Peyer's patch (tissue), 4 donors: ENCODE results near the gene PHF13. TPM values are rescaled to one million over a fixed set of nuclear protein-coding genes. Genes with fewer than 3 reads are reported as not detected.
A peak's percentile ranks its signal among the peaks of the same experiment; 100 is the strongest.

Experiments
- DNase-seq, 3 donors: peaks; one replicate each; pipeline ENCODE4 v3.0.0-alpha.2; 2017 to 2019
- H3K27ac ChIP-seq, 4 donors: fragments of 200-600 bp; sonication (generic); one replicate each; pipeline ENCODE4 v1.5.1; 2016 to 2019
- H3K27me3 ChIP-seq, 2 donors: fragments of 200-600 bp; sonication (generic); one replicate each; pipeline ENCODE4 v1.5.1; 2019
- H3K36me3 ChIP-seq, 3 donors: fragments of 200-600 bp; sonication (generic); one replicate each; pipeline ENCODE4 v1.5.1; 2016 to 2019
- H3K4me1 ChIP-seq, 4 donors: fragments of 200-600 bp; sonication (generic); one replicate each; pipeline ENCODE4 v1.5.1; 2016 to 2019
- H3K4me3 ChIP-seq, 4 donors: fragments of 200-600 bp; sonication (generic); 1 replicate in 3 of 4; 2 replicates in 1 of 4; pipeline ENCODE4 v1.5.1; 2016 to 2019; ENCODE audit warnings: mild to moderate bottlenecking in 1 of 4
- H3K9me3 ChIP-seq, 4 donors: fragments of 200-600 bp; sonication (generic); one replicate each; pipeline ENCODE4 v1.5.1; 2016 to 2019; ENCODE audit warnings: mild to moderate bottlenecking in 1 of 4
- POLR2A ChIP-seq, 2 donors: fragments of 450-650 bp; IDR thresholded peaks; one replicate each; pipeline ENCODE4 v1.5.1; 2017; ENCODE audit warnings: antibody characterized with exemption in 2 of 2, mild to moderate bottlenecking in 2 of 2, moderate library complexity in 2 of 2
- total RNA-seq, 4 donors: library from RNA; depleted of rRNA; stranded (reverse); fragments of >200 nt; gene quantifications; one replicate each; pipeline ENCODE4 v1.1.0, GENCODE V29; 2016
- TF ChIP-seq, protein P1 (sequence below), 6 experiments: fragments of 450-650 bp in 4 of 6; fragments of 200-600 bp in 2 of 6; sonication (generic) in 1 of 6; IDR thresholded peaks; one replicate each; pipeline ENCODE4 v1.5.1; 2017 to 2019; ENCODE audit warnings: antibody characterized with exemption in 6 of 6, mild to moderate bottlenecking in 3 of 6, moderate library complexity in 1 of 6

The PHF13 gene
- total RNA-seq, 4 donors from 2014 or later, result 3.3 to 7.4 (median 6.0) TPM

DNA sequence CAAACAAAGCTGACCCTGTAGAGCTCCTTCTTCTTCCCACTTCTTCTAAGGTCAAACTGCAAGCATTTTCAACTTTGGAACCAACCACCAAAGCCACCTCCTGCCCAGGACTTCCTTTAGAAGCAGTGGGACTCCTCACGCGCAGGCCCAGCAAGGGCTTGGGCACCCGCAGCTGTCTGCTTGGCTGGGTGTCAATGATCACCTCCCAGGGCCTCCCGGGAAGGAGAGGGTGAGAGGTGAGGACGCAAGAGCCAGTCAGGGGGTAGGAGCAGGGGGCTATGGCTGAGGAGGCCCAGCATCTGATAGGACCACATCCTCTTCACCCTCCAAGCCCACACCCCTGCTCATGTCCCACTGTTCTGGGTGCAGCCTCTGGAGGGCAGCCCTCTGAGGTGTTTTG lies 21.1 kb upstream of the PHF13 start:
- Histone ChIP-seq H3K36me3 (peaks cover 0 to 86% (median 0%) of the 10 kb centered on the region in 3 donors), H3K27me3 (no peaks in the 10 kb centered on the region), H3K9me3 (no peaks in the 10 kb centered on the region), H3K4me1 (peaks cover 0 to 24% (median 0%) of the 10 kb centered on the region in 4 donors), H3K4me3 (no peak overlapping the region), H3K27ac (no peak overlapping the region)
- no peak for TF ChIP-seq POLR2A (IDR thresholded peaks at IDR 0.05)
- TF ChIP-seq, protein P1, sequence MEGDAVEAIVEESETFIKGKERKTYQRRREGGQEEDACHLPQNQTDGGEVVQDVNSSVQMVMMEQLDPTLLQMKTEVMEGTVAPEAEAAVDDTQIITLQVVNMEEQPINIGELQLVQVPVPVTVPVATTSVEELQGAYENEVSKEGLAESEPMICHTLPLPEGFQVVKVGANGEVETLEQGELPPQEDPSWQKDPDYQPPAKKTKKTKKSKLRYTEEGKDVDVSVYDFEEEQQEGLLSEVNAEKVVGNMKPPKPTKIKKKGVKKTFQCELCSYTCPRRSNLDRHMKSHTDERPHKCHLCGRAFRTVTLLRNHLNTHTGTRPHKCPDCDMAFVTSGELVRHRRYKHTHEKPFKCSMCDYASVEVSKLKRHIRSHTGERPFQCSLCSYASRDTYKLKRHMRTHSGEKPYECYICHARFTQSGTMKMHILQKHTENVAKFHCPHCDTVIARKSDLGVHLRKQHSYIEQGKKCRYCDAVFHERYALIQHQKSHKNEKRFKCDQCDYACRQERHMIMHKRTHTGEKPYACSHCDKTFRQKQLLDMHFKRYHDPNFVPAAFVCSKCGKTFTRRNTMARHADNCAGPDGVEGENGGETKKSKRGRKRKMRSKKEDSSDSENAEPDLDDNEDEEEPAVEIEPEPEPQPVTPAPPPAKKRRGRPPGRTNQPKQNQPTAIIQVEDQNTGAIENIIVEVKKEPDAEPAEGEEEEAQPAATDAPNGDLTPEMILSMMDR (IDR thresholded peaks at IDR 0.05), result no peak
- DNase-seq, result no peak

DNA sequence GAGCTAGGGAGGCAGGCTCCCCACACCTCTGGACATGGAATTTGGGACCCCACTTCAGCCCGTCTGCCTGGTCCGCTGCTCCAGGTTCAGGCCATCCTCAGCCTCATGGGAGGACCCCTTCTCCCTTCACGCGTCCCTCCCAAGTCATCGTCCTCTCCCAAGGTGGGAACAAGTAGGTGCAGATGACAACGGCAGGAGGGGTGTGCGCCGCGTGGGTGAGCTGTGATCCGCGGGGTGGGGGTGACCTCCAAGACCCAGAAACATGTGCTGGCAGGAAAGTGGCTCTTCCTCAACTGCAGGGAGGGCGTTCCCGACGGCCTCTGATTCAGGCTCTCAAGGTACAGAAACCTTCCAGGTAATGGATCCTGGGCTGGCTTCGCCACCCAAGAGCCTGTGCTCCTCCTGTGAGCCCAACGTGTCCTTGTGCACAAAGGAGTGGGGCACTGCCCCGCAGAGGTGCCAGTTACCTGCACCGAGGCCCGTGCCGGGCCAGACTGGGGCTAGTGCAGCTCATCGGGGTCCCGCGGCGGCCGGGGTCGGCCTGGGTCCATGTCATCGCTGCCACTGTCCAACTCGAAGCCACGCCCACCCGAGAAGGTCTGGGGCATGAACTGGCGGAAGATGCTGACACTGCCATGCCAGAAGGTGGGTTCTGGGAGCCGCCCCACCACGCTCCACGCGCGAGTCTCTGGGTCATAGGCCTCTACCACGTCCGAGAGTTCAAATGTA lies 20.5 kb upstream of the PHF13 start:
- H3K4me1 ChIP-seq, result peaks cover 0 to 29% (median 0%) of the 10 kb centered on the region in 4 donors
- H3K36me3 ChIP-seq, result peaks cover 0 to 86% (median 0%) of the 10 kb centered on the region in 3 donors
- no peak for TF ChIP-seq POLR2A (IDR thresholded peaks at IDR 0.05)
- H3K9me3 ChIP-seq, result no peaks in the 10 kb centered on the region
- H3K27ac ChIP-seq, result no peak overlapping the region
- no peaks in the 10 kb centered on the region for H3K27me3 ChIP-seq
- H3K4me3 ChIP-seq, result no peak overlapping the region
- DNase-seq, result no peak

DNA sequence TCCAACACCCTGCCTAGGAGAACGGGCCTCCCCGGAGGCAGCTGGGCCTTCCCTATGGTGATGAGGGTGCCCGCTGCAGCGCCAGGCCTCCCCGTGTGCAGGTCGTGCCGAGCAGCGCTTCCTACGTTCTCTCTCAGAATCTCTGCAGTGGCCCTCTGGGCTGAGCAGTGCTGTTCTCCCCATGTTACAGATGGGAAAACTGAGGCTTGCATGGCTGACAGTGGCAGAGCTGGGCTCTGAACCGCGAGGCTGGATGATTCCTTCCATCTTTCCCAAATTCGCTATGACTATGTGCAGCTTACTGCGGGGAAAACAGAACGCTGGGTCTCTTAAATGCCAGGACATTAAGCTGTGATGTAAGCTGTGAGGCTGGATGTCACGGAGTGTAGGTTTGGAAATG lies 19.7 kb upstream of the PHF13 start:
- Histone ChIP-seq H3K4me3 (no peak overlapping the region), H3K27me3 (no peaks in the 10 kb centered on the region), H3K36me3 (peaks cover 0 to 86% (median 0%) of the 10 kb centered on the region in 3 donors), H3K9me3 (no peaks in the 10 kb centered on the region), H3K4me1 (peaks cover 0 to 36% (median 1%) of the 10 kb centered on the region in 4 donors), H3K27ac (no peak overlapping the region)
- no peak for TF ChIP-seq POLR2A (IDR thresholded peaks at IDR 0.05)
- TF ChIP-seq, protein P1 (IDR thresholded peaks at IDR 0.05), result no peak
- no peak for DNase-seq

DNA sequence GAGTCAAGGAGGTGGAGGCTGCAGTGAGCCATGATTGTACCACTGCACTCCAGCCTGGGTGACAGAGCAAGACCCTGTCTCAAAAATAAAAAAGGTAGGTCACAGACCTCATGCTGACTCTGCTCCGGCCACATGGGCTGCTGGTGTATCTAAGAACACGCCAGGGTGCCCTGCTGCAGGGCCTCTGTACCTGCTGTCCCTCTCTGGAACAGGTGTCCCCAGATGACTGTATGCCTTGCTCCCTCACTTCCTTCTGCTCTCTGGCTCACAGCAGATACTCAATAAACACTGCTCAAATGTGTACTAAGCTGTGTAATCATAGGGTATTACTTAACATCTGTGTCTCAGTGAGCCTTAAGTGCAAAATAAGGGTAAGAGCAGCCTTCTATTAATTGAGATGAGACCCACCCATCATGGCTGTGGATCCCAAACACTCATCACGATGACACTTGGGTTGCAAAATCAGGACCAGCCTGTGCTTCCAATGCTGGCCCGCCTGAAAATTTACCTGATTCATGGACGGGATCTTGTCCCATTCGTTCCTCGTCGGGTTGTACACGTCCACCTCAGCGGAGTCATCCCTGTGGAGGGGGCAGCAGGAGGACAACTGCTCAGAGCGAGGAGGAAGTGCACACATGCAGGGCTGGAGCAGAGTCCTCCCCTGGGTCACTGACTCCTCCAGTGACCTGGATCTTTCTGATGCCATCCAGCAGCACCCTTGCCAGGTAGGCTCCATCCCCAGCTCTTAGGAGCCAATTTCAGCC lies 18.4 kb upstream of the PHF13 start:
- Histone ChIP-seq H3K4me3 (no peak overlapping the region), H3K27ac (no peak overlapping the region), H3K36me3 (peaks cover 0 to 75% (median 0%) of the 10 kb centered on the region in 3 donors), H3K27me3 (no peaks in the 10 kb centered on the region), H3K4me1 (peaks cover 0 to 49% (median 12%) of the 10 kb centered on the region in 4 donors), H3K9me3 (no peaks in the 10 kb centered on the region)
- TF ChIP-seq, protein P1 (IDR thresholded peaks at IDR 0.05), result no peak
- DNase-seq, result no peak

DNA sequence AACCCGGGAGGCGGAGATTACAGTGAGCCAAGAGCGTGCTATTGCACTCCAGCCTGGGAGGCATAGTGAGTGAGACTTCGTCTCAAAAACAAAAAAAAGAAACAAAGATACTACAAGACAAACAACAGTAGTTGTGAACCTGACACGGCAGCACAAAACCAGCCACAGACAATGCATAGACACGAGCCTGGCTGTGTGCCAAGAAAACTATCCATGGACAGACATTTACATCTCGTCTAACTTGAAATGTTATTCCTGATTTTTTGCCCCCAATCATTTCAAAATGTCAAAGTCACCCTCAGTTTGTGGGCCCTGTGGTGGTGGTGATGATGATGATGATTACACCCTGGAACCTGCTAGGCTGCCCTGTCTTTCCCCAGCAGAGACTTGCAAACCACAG lies 17.2 kb upstream of the PHF13 start:
- Histone ChIP-seq H3K36me3 (peaks cover 0 to 65% (median 0%) of the 10 kb centered on the region in 3 donors), H3K27me3 (no peaks in the 10 kb centered on the region), H3K9me3 (no peaks in the 10 kb centered on the region), H3K4me3 (no peak overlapping the region), H3K4me1 (peaks cover 0 to 55% (median 16%) of the 10 kb centered on the region in 4 donors), H3K27ac (peak overlapping the region in 1 of 4 donors; percentile 35)
- peak in 1 of 3 donors; percentile 27 for DNase-seq
- TF ChIP-seq POLR2A (IDR thresholded peaks at IDR 0.05), result no peak
- TF ChIP-seq, protein P1 (IDR thresholded peaks at IDR 0.05), result no peak
